ENCODE measurements around the gene WSCD2. TPM values are rescaled to one million over a fixed set of nuclear protein-coding genes. Genes with fewer than 3 reads are reported as not detected.

WSCD2 gene
- polyA plus RNA-seq, 1 donor from 2014 or later: 5.8 TPM

DNA sequence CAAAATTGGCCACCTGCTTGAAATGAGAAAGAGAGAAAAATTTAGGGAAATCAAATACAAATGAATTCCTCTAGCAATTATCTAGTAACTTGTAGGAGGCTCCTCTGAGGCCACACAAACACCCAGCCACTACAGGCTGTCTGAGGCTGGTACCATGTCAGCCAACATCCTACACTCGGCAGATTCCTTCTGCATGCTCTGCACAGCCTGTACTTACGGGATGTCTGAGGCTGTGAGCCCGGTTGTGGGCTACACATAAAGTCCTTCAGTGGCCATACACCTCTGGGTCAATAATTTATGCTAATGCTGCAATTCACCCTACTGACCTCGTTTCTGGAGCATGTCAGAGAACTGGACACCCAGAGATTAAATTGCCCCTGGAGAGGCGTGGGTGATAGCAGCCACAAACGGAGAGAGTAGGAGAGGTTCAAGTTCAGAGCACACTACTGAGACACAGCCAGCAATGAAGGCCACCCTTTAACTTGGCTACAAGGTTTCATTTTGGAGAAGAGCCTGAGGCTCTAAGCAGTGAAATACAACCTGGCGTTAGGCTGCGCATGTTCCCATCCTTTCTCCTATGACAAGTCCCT lies 28.9 kb downstream of the WSCD2 start:
- Histone ChIP-seq H3K9me2 (ENCODE audit: insufficient read depth, low read length) (no peaks in the 10 kb centered on the region), H3K9me3 (ENCODE audit: low read length) (no peaks in the 10 kb centered on the region), H3K4me3 (ENCODE audit: low read length) (no peak overlapping the region), H3K27me3 (ENCODE audit: insufficient read depth, low read depth, low read length) (no peaks in the 10 kb centered on the region), H3K36me3 (ENCODE audit: insufficient read depth, low read length) (no peaks in the 10 kb centered on the region), H3F3A (ENCODE audit: insufficient read depth, low read length, poor library complexity, severe bottlenecking) (no peaks in the 10 kb centered on the region), H3K79me2 (replicated peaks; ENCODE audit: insufficient read depth, low read length) (no peaks in the 10 kb centered on the region), H2AFZ (ENCODE audit: low read depth, low read length) (no peak overlapping the region), H4K20me1 (ENCODE audit: insufficient read depth) (no peaks in the 10 kb centered on the region), H3K4me2 (ENCODE audit: low read length) (no peak overlapping the region), H3K27ac (ENCODE audit: low read length) (no peak overlapping the region), H3K9ac (ENCODE audit: low read length) (no peak overlapping the region)
- TF ChIP-seq MXI1 (conservative IDR thresholded peaks at IDR 0.05; ENCODE audit: poor library complexity, severe bottlenecking) (no peak), EP300 (conservative IDR thresholded peaks at IDR 0.05; ENCODE audit: poor library complexity, severe bottlenecking) (no peak), RAD21 (conservative IDR thresholded peaks at IDR 0.05) (no peak), TAF1 (IDR thresholded peaks at IDR 0.05; ENCODE audit: low read depth) (no peak), POLR2AphosphoS5 (IDR thresholded peaks at IDR 0.05) (no peak), EZH2 (IDR thresholded peaks at IDR 0.05; ENCODE audit: borderline replicate concordance, insufficient read depth, low read length, poor library complexity, severe bottlenecking) (no peak), SMC3 (conservative IDR thresholded peaks at IDR 0.05; ENCODE audit: poor library complexity) (no peak)
- TF ChIP-seq, protein P1, sequence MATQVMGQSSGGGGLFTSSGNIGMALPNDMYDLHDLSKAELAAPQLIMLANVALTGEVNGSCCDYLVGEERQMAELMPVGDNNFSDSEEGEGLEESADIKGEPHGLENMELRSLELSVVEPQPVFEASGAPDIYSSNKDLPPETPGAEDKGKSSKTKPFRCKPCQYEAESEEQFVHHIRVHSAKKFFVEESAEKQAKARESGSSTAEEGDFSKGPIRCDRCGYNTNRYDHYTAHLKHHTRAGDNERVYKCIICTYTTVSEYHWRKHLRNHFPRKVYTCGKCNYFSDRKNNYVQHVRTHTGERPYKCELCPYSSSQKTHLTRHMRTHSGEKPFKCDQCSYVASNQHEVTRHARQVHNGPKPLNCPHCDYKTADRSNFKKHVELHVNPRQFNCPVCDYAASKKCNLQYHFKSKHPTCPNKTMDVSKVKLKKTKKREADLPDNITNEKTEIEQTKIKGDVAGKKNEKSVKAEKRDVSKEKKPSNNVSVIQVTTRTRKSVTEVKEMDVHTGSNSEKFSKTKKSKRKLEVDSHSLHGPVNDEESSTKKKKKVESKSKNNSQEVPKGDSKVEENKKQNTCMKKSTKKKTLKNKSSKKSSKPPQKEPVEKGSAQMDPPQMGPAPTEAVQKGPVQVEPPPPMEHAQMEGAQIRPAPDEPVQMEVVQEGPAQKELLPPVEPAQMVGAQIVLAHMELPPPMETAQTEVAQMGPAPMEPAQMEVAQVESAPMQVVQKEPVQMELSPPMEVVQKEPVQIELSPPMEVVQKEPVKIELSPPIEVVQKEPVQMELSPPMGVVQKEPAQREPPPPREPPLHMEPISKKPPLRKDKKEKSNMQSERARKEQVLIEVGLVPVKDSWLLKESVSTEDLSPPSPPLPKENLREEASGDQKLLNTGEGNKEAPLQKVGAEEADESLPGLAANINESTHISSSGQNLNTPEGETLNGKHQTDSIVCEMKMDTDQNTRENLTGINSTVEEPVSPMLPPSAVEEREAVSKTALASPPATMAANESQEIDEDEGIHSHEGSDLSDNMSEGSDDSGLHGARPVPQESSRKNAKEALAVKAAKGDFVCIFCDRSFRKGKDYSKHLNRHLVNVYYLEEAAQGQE (IDR thresholded peaks at IDR 0.05; ENCODE audit: borderline replicate concordance): no peak
- TF ChIP-seq, protein P2, sequence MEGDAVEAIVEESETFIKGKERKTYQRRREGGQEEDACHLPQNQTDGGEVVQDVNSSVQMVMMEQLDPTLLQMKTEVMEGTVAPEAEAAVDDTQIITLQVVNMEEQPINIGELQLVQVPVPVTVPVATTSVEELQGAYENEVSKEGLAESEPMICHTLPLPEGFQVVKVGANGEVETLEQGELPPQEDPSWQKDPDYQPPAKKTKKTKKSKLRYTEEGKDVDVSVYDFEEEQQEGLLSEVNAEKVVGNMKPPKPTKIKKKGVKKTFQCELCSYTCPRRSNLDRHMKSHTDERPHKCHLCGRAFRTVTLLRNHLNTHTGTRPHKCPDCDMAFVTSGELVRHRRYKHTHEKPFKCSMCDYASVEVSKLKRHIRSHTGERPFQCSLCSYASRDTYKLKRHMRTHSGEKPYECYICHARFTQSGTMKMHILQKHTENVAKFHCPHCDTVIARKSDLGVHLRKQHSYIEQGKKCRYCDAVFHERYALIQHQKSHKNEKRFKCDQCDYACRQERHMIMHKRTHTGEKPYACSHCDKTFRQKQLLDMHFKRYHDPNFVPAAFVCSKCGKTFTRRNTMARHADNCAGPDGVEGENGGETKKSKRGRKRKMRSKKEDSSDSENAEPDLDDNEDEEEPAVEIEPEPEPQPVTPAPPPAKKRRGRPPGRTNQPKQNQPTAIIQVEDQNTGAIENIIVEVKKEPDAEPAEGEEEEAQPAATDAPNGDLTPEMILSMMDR (IDR thresholded peaks at IDR 0.05; ENCODE audit: poor library complexity, severe bottlenecking): no peak

DNA sequence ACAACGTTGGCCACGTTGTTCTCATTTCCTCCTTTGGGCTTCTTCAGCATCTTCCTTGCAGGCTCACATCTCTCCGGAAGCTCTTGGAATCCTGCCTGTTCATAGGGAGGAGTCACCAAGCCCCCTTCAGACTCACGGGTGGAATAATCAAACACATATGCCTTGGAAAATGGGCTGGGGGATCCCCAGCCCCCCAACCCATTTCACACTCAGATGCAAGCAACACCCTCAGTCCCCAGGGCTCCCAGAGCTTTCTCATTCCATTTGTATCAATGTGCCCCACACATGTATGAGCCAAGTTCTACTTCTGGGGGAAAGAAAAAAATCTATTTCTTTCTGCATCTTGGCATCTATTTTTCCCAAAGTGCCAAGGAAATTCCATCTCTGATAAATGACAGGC lies 33.1 kb downstream of the WSCD2 start:
- Histone ChIP-seq H2AFZ (ENCODE audit: low read depth, low read length) (no peak overlapping the region), H4K20me1 (ENCODE audit: insufficient read depth) (no peaks in the 10 kb centered on the region), H3K27ac (ENCODE audit: low read length) (no peak overlapping the region), H3K4me2 (ENCODE audit: low read length) (no peak overlapping the region), H3K27me3 (ENCODE audit: insufficient read depth, low read depth, low read length) (no peaks in the 10 kb centered on the region), H3K9ac (ENCODE audit: low read length) (no peak overlapping the region), H3F3A (ENCODE audit: insufficient read depth, low read length, poor library complexity, severe bottlenecking) (no peaks in the 10 kb centered on the region), H3K9me3 (ENCODE audit: low read length) (no peaks in the 10 kb centered on the region), H3K9me2 (ENCODE audit: insufficient read depth, low read length) (no peaks in the 10 kb centered on the region), H3K36me3 (ENCODE audit: insufficient read depth, low read length) (no peaks in the 10 kb centered on the region), H3K4me3 (ENCODE audit: low read length) (no peak overlapping the region), H3K79me2 (replicated peaks; ENCODE audit: insufficient read depth, low read length) (no peaks in the 10 kb centered on the region)
- TF ChIP-seq POLR2AphosphoS5 (IDR thresholded peaks at IDR 0.05) (no peak), MXI1 (conservative IDR thresholded peaks at IDR 0.05; ENCODE audit: poor library complexity, severe bottlenecking) (no peak), RAD21 (conservative IDR thresholded peaks at IDR 0.05) (no peak), TAF1 (IDR thresholded peaks at IDR 0.05; ENCODE audit: low read depth) (no peak), EZH2 (IDR thresholded peaks at IDR 0.05; ENCODE audit: borderline replicate concordance, insufficient read depth, low read length, poor library complexity, severe bottlenecking) (no peak), SMC3 (conservative IDR thresholded peaks at IDR 0.05; ENCODE audit: poor library complexity) (no peak), EP300 (conservative IDR thresholded peaks at IDR 0.05; ENCODE audit: poor library complexity, severe bottlenecking) (no peak)
- TF ChIP-seq, protein P2 (IDR thresholded peaks at IDR 0.05; ENCODE audit: poor library complexity, severe bottlenecking): no peak
- TF ChIP-seq, protein P1 (IDR thresholded peaks at IDR 0.05; ENCODE audit: borderline replicate concordance): no peak

All from neural cell (in vitro differentiated cells).